Activated naive CD4-positive, alpha-beta T cell treated with anti-CD3 and anti-CD28 coated beads for 36 hours (primary cell): ENCODE data around the gene FTCD. TPM values are rescaled to one million over a fixed set of nuclear protein-coding genes. Genes with fewer than 3 reads are reported as not detected.
A peak's percentile ranks its signal among the peaks of the same experiment; 100 is the strongest.
"Not testable (repeated sequence)": the region's sequence is repeated elsewhere in the genome, so short reads cannot be mapped to it uniquely, and the experiment has no call there.

Experiments
- CTCF ChIA-PET: fragments of 350-600 bp; sonication (Branson Sonifier 250); formaldehyde crosslinking; loops from one replicate; lab custom pipeline; 2021; ENCODE audit warnings: antibody characterized with exemption; lab: Charles Lee
- DNase-seq: peaks from one replicate; pipeline ENCODE4 v3.0.0-alpha.2; 2020
- H3K27ac Mint-ChIP-seq: one replicate; pipeline ENCODE4 v1.8.0; 2021; ENCODE audit warnings: mild to moderate bottlenecking, mixed read lengths
- H3K27me3 Mint-ChIP-seq: one replicate; pipeline ENCODE4 v1.8.0; 2021; ENCODE audit warnings: low read depth, mixed read lengths
- H3K36me3 Mint-ChIP-seq: one replicate; pipeline ENCODE4 v1.8.0; 2021; ENCODE audit warnings: low read depth, mixed read lengths
- H3K4me1 Mint-ChIP-seq: one replicate; pipeline ENCODE4 v1.8.0; 2021; ENCODE audit warnings: low read depth, mixed read lengths
- H3K4me3 Mint-ChIP-seq: one replicate; pipeline ENCODE4 v1.8.0; 2021; ENCODE audit warnings: mild to moderate bottlenecking, moderate library complexity, mixed read lengths
- H3K9me3 Mint-ChIP-seq: one replicate; pipeline ENCODE4 v1.8.0; 2021; ENCODE audit warnings: mixed read lengths
- intact Hi-C: fragments of 100-400 bp; cut with micrococcal nuclease; formaldehyde crosslinking; loops from one replicate; pipeline ENCODE4 v1.15.1; 2023
- total RNA-seq, 2 experiments: library from RNA; stranded (reverse); gene quantifications; one replicate each; pipeline ENCODE4 v1.2.3, GENCODE V29; 2021

The FTCD gene
- total RNA-seq, 2 experiments from 2014 or later = not detected

DNA sequence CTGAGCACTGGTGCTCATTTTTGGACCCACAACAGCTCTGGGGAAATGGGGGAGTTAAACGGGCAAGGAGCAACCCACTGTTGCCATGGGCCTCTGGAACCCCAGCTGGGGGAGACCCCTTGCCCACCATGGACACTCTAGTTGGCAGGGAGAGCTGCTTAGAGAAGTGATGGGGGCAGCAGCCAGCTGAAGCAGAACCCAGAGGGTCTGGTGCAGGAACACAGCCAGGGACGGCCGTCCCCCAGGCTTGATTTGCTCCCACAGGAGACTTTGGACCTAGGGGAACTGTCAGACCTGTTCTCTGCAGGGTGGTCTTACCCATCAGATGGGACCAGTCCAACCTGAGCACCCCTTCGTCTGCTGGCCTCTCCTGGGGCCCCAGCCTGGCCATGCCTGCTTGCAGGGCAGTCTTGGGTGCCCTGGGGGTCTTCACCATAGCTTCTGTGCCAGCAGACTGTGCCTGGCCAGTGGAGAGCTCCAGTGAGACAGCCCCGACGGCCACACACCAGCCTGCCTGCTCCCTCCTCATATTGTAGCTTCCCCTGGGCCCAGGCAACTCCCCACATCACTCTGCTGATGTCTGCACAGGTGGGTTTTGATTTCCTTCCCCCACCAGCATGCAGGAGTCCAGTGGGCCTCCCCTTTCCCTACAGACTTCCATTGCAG lies 17.6 kb upstream of the FTCD start:
- Mint-ChIP-seq H3K36me3 (peaks cover 2% of the 10 kb centered on the region), H3K27ac (no peak overlapping the region), H3K27me3 (no peaks in the 10 kb centered on the region), H3K4me3 (no peak overlapping the region), H3K4me1 (peaks cover 6% of the 10 kb centered on the region), H3K9me3 (peaks cover 23% of the 10 kb centered on the region)
- no peak for DNase-seq
- CTCF ChIA-PET = no interaction called here
- intact Hi-C loops = no loop called here

DNA sequence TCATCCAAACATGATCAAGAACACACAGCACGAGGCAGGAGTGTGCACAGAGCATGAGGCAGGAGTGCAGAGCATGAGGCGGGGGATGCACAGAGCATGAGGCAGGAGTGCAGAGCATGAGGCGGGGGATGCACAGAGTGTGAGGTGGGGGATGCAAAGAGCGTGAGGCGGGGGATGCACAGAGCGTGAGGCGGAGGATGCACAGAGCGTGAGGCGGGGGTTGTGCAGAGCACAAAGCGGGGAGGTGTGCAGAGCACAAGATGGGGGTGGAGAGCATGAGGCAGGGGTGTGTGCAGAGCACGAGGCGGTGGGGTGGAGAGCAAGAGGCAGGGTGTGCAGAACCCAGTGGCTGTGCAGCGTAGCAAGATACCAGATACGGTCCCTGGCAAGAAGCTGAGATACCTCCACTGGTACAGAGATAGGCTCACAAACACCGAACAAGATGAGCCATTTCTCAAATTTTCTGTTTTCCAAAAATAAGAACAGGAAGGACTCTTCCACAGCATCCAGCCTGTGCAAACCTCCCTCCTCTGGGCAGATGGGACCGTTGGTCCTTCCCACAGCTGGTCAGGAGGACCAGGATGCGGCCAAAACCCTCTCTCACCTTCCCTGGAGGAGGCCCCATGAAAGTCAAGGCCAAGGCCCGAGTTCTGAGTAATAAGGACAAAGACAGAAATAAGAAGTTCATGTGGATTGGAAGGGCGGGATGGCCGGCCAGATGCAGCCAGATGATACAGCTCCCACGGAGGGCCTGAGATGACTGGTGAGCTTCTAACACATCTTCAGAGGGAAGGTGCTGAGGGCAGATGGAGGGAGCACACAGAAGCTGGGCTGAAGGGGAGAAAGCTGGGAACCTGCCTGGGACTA lies 16.9 kb upstream of the FTCD start:
- peaks cover 6% of the 10 kb centered on the region for H3K4me1 Mint-ChIP-seq
- no peak overlapping the region for H3K27ac Mint-ChIP-seq
- H3K4me3 Mint-ChIP-seq = no peak overlapping the region
- intact Hi-C loops = no loop called here
- peaks cover 2% of the 10 kb centered on the region for H3K36me3 Mint-ChIP-seq
- H3K27me3 Mint-ChIP-seq = no peaks in the 10 kb centered on the region
- DNase-seq = no peak
- H3K9me3 Mint-ChIP-seq = peaks cover 23% of the 10 kb centered on the region
- CTCF ChIA-PET = no interaction called here

DNA sequence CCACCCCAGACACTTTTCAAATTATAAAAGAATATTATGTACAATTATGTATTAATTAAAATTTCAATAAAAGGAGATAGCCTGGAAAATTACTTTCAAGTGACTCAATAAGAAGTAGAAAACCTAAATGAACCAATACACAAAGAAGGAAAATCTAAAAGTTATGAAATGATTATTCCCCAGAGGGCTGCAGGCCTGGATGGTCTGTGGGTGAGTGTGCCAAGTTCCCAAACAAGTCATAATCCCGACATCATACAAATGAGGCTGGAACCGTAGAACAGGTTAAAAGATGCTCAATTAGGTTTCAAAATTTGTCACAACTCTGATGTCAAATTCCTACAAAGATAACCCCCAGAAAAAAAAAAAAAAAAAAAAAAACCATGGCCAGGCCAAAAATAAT lies 16.2 kb upstream of the FTCD start:
- intact Hi-C loops = no loop called here
- no peaks in the 10 kb centered on the region for H3K27me3 Mint-ChIP-seq
- H3K27ac Mint-ChIP-seq = no peak overlapping the region
- peaks cover 6% of the 10 kb centered on the region for H3K4me1 Mint-ChIP-seq
- H3K36me3 Mint-ChIP-seq = peaks cover 2% of the 10 kb centered on the region
- CTCF ChIA-PET = no interaction called here
- peaks cover 20% of the 10 kb centered on the region for H3K9me3 Mint-ChIP-seq
- no peak overlapping the region for H3K4me3 Mint-ChIP-seq
- DNase-seq = no peak

DNA sequence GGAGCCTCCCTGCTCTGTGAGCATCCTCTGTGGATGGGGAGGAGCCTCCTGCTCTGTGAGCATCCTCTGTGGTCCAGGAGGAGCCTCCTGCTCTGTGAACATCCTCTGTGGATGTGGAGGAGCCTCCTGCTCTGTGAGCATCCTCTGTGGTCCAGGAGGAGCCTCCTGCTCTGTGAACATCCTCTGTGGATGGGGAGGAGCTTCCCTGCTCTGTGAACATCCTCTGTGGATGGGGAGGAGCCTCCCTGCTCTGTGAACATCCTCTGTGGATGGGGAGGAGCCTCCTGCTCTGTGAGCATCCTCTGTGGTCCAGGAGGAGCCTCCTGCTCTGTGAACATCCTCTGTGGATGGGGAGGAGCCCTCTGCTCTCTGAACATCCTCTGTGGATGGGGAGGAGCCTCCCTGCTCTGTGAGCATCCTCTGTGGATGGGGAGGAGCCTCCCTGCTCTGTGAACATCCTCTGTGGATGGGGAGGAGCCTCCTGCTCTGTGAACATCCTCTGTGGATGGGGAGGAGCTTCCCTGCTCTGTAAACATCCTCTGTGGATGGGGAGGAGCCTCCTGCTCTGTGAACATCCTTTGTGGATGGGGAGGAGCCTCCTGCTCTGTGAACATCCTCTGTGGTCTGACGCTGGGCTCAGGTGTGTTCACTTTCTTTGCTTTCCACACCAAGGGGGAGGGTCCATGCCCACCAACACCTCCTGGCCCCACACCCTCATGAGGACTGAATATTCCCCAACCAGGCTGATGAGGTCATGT lies 15.2 kb upstream of the FTCD start:
- DNase-seq, H3K4me1 Mint-ChIP-seq, H3K4me3 Mint-ChIP-seq, CTCF ChIA-PET, H3K27me3 Mint-ChIP-seq, intact Hi-C loops, H3K36me3 Mint-ChIP-seq: not testable (repeated sequence)
- Mint-ChIP-seq H3K27ac (peak overlapping the region; percentile 57), H3K9me3 (peaks cover 14% of the 10 kb centered on the region)

DNA sequence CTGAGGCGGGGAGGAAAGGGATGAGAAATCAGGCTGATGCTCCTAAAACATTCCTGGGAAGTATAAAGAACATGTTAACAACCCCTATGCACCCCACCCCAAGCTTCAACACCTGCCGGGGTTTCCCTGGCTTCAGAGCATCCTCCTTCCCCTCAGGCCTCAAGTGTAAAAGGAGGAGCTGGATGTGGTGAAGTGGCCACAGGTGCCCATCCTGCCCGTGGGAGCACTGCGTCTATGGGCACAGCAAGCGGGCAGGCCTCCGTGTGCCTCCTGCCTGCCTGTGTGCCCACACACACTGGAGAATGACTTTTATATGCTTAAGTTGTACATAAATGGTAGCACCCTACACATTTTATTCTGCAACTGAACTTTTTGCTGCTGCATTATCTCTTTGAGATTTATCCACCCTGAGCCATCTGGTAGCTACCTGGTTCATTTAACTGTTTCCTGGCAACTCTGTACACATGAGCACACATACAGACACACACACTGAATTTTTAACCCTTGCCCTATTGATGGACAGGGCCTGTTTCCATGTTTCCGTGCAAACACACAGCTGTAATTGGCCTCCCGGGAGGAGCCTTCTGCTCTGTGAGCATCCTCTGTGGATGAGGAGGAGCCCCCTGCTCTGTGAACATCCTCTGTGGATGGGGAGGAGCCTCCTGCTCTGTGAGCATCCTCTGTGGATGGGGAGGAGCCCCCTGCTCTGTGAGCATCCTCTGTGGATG lies 13.4 kb upstream of the FTCD start:
- peaks cover 6% of the 10 kb centered on the region for H3K4me1 Mint-ChIP-seq
- CTCF ChIA-PET = interaction anchor here (0.9 to 1.1 kb wide), 2 partner anchors 25 to 77 kb away, joined by 3 read pairs; no protein-coding TSS in a partner anchor
- intact Hi-C loops = no loop called here

DNA sequence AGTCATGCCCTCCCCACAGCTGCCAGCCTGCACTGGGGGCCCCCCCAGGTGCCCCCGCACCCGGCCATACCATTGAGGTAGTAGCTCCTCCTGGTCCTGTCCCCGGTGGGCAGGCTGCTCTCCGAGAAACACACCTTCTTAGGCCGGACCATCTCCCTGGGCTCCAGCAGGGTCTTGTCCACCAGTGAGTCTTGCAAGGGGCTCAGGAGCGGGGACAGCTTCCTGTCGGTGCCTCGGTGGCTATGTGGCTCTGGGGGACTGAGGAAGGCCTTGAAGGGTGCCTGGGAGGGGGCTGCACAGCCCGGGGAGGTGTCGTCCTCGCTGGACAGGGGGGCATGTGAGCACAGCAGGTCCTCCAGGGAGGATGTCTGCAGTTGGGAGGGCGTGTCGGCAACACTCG lies 12.9 kb upstream of the FTCD start:
- intact Hi-C loops = no loop called here
- DNase-seq = no peak
- no peaks in the 10 kb centered on the region for H3K27me3 Mint-ChIP-seq
- CTCF ChIA-PET = interaction anchor here (0.9 to 1.1 kb wide), 2 partner anchors 25 to 77 kb away, joined by 3 read pairs; no protein-coding TSS in a partner anchor
- H3K27ac Mint-ChIP-seq = no peak overlapping the region
- peaks cover 6% of the 10 kb centered on the region for H3K4me1 Mint-ChIP-seq
- H3K9me3 Mint-ChIP-seq = no peaks in the 10 kb centered on the region
- no peaks in the 10 kb centered on the region for H3K36me3 Mint-ChIP-seq
- no peak overlapping the region for H3K4me3 Mint-ChIP-seq

More for the DNA sequence above, 13.4 kb upstream of the FTCD start:
- H3K27ac Mint-ChIP-seq = no peak overlapping the region
- peaks cover 2% of the 10 kb centered on the region for H3K9me3 Mint-ChIP-seq
- no peaks in the 10 kb centered on the region for H3K27me3 Mint-ChIP-seq
- no peaks in the 10 kb centered on the region for H3K36me3 Mint-ChIP-seq
- no peak for DNase-seq
- H3K4me3 Mint-ChIP-seq = no peak overlapping the region

DNA sequence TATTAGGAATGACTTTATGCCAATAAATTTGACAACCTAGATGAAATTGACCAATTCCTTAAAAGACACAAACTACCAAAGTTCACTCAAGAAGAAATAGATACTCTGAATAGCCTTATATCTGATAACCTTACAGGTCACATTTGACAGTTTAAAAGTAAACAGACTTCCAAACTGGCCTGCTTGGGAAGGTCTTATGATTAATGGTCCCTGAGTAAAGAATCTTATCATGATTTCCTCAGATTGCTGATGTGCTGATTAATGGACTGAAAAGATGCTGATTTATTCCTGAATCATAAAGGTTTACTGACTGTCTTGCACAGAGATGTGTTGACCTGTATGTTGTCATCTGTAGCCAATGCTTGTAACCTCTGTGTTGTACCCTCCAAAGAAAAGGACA lies 9.7 kb upstream of the FTCD start:
- no peaks in the 10 kb centered on the region for H3K36me3 Mint-ChIP-seq
- H3K27ac Mint-ChIP-seq = no peak overlapping the region
- no peaks in the 10 kb centered on the region for H3K27me3 Mint-ChIP-seq
- CTCF ChIA-PET = no interaction called here
- intact Hi-C loops = no loop called here
- H3K9me3 Mint-ChIP-seq = no peaks in the 10 kb centered on the region
- H3K4me3 Mint-ChIP-seq = no peak overlapping the region
- no peaks in the 10 kb centered on the region for H3K4me1 Mint-ChIP-seq
- DNase-seq = no peak

DNA sequence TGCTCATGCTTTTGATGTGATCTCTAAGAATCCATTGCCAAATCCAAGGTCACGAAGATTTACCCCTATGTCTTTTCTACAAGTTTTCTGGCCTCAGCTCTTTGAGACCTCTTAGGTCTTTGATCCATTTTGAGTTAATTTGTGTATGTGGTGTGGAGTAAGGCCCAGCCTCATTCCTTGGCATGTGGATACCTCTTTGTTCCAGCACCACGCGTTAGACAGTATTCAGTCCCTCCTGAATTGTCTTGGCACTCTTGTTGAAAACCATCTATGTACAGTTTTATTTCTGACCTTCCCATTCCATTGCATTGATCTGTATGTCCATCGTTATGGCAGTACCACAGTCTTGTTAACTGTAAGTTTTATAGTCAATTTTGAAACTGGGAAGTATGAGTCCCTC lies 8.0 kb upstream of the FTCD start:
- H3K4me3 Mint-ChIP-seq = no peak overlapping the region
- no peak for DNase-seq
- CTCF ChIA-PET = no interaction called here
- H3K9me3 Mint-ChIP-seq = no peaks in the 10 kb centered on the region
- intact Hi-C loops = no loop called here
- no peaks in the 10 kb centered on the region for H3K27me3 Mint-ChIP-seq
- no peak overlapping the region for H3K27ac Mint-ChIP-seq
- H3K4me1 Mint-ChIP-seq = no peaks in the 10 kb centered on the region
- H3K36me3 Mint-ChIP-seq = no peaks in the 10 kb centered on the region

DNA sequence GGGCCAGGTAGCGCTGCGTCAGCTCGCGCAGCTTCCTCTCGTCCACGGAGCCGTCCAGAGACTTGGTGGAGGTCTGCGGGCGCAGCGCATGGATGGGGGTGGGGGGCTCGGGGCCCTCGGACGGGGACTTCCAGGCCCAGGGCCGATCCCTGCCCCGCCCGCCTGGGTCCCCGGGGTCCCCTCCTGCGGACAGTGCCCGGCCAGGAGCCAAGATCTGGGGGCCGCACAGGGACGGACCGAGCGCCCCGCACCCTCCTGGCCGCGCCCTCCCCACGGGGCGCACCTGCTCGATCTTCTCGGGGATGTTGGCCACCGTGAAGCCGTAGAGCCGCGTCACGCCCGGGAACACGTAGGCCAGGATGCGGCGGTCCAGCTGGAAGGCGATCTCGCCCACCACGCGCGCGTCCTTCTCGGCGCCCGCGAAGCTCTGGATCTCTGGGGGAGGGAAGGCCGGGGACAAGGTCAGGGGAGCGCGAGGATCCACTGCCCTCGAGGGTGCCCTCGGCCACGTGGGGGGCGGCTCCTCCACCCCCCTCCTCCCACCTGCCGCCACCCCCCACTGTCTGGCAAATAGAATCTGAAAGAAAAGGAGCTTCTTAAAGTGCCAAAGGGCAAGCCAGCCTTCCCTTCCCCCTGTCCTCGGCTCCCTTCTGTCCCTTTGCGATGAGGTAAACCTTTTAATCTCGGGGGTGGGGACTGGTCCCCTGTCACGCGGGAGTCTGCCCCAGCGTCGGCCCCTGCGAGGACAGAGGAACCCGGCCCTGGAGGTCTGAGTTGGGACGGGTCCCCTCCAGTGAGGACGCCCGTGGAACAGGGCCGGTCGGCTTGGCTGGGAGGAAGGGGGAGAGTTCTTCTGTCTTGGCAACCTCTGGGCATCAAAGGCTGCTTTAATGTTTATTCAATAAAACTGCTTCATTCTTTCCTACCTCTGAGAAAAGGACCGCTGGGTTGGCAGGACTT lies 6.5 kb upstream of the FTCD start:
- CTCF ChIA-PET = no interaction called here
- no peaks in the 10 kb centered on the region for H3K9me3 Mint-ChIP-seq
- no peak for DNase-seq
- no peak overlapping the region for H3K27ac Mint-ChIP-seq
- no peak overlapping the region for H3K4me3 Mint-ChIP-seq
- H3K36me3 Mint-ChIP-seq = no peaks in the 10 kb centered on the region
- no peaks in the 10 kb centered on the region for H3K27me3 Mint-ChIP-seq
- intact Hi-C loops = no loop called here
- H3K4me1 Mint-ChIP-seq = no peaks in the 10 kb centered on the region

DNA sequence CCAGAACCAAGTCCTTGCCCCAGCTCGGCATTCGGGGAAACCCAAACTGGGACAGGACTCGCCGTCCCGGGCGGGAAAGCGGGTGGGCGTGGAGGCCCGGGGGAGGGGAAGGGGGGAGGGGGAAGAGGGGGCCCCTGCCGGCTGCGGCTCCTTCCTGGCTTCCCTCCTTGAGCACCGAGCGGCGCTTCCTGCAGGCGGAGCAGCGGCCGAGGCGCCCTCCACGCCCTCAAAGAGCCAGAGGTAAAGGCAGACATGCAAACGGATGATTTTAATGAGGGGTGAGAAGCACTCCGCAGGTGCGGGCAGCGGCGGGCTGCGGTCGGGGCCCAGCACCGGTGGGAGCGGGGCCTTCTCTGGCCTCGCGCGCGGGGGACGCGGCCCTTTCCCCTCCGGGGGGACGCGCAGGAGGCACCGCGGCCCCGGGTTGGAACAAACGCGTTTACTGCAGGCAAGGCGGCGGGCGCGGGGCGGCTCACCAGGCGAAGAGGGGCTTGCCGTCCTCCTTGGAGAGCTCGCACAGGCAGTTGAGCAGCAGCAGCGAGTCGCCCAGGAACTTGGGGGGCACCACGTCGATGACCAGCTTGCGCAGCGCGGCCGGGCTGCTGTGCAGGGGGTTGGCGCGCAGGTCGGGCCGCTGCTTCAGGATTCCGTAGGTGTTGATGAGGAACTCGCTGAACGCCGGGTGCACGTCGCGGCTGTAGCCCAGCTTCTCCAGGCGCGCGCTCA lies 5.7 kb upstream of the FTCD start:
- no peak for DNase-seq
- intact Hi-C loops = no loop called here
- Mint-ChIP-seq H3K4me1 (no peaks in the 10 kb centered on the region), H3K27me3 (no peaks in the 10 kb centered on the region), H3K36me3 (no peaks in the 10 kb centered on the region), H3K27ac (no peak overlapping the region), H3K9me3 (no peaks in the 10 kb centered on the region), H3K4me3 (peak overlapping the region; percentile 41)
- CTCF ChIA-PET = no interaction called here

DNA sequence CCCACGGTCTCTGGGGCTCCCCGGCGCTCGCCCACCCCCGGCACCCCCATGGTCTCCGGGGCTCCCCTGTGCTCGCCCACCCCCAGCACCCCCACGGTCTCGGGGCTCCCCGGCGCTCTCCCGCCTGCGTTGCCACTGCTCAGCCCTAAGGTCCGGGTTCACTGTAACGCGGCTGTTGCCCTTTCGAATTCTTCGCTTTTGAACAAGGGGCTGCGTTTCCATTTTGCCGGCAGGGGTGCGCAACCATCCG lies 5.2 kb upstream of the FTCD start:
- no peaks in the 10 kb centered on the region for H3K27me3 Mint-ChIP-seq
- no peaks in the 10 kb centered on the region for H3K4me1 Mint-ChIP-seq
- intact Hi-C loops = no loop called here
- H3K4me3 Mint-ChIP-seq = no peak overlapping the region
- CTCF ChIA-PET = no interaction called here
- no peak for DNase-seq
- no peaks in the 10 kb centered on the region for H3K36me3 Mint-ChIP-seq
- H3K27ac Mint-ChIP-seq = no peak overlapping the region
- H3K9me3 Mint-ChIP-seq = no peaks in the 10 kb centered on the region
